Measurements from ENCODE around the gene RASIP1. TPM values are rescaled to one million over a fixed set of nuclear protein-coding genes. Genes with fewer than 3 reads are reported as not detected.

The RASIP1 gene
- total RNA-seq, 4 donors from 2014 or later: 3.0 to 11.1 (median 7.0) TPM

GRCh38 chr19:48756212-48756611, 15.8 kb upstream of the RASIP1 start:
- no peak overlapping the region for H3K4me3 ChIP-seq
- no peaks in the 10 kb centered on the region for H3K36me3 ChIP-seq
- intact Hi-C loops (cut with DNase I; ENCODE audit: low total_unique reads) (no loop called here), in situ Hi-C loops (cut with MboI; ENCODE audit: low pct_ligation_motif_present in 1 of 4, low pct_unique_long_range_greater_than_20kb in 1 of 4, low sequenced_read_pairs in 3 of 4) (no loop called here)
- H3K27ac ChIP-seq: no peak overlapping the region
- H3K9me3 ChIP-seq: no peaks in the 10 kb centered on the region
- no peak for DNase-seq
- TF ChIP-seq CTCF (IDR thresholded peaks at IDR 0.05): no peak
- no peak for TF ChIP-seq POLR2AphosphoS5 (IDR thresholded peaks at IDR 0.05)
- TF ChIP-seq EP300 (IDR thresholded peaks at IDR 0.05; ENCODE audit: low read depth): no peak
- TF ChIP-seq POLR2A (IDR thresholded peaks at IDR 0.05): no peak
- H3K27me3 ChIP-seq: peaks cover 66% of the 10 kb centered on the region
- peaks cover 12 to 15% (median 13%) of the 10 kb centered on the region in 4 donors for H3K4me1 ChIP-seq
- 76 to 80% methylated on average over 1 to 11 of the region's 11 CpGs for WGBS, 2 donors (ENCODE audit: low coverage in 1 of 2)

- DNase-seq: no peak
- TF ChIP-seq POLR2AphosphoS5 (IDR thresholded peaks at IDR 0.05) (no peak), CTCF (IDR thresholded peaks at IDR 0.05) (no peak), EP300 (IDR thresholded peaks at IDR 0.05; ENCODE audit: low read depth) (no peak), POLR2A (IDR thresholded peaks at IDR 0.05) (no peak)
- Histone ChIP-seq H3K4me3 (no peak overlapping the region), H3K4me1 (peaks cover 12 to 15% (median 13%) of the 10 kb centered on the region in 4 donors), H3K36me3 (no peaks in the 10 kb centered on the region), H3K9me3 (no peaks in the 10 kb centered on the region), H3K27ac (no peak overlapping the region), H3K27me3 (peaks cover 68% of the 10 kb centered on the region)
- 70% methylated on average over 5 of the region's 5 CpGs; no CpG with 5 or more reads in 1 of the 2 donors for WGBS, 2 donors (ENCODE audit: low coverage in 1 of 2)
- intact Hi-C loops (cut with DNase I; ENCODE audit: low total_unique reads): no loop called here
- in situ Hi-C loops (cut with MboI; ENCODE audit: low pct_ligation_motif_present in 1 of 4, low pct_unique_long_range_greater_than_20kb in 1 of 4, low sequenced_read_pairs in 3 of 4): no loop called here
These were observed 15.4 kb upstream of the RASIP1 start for GRCh38 chr19:48755787-48756186.

- H3K9me3 ChIP-seq: no peaks in the 10 kb centered on the region
- 90% methylated on average over 4 of the region's 4 CpGs; no CpG with 5 or more reads in 1 of the 2 donors for WGBS, 2 donors (ENCODE audit: low coverage in 1 of 2)
- H3K27ac ChIP-seq: no peak within 1 kb of the TSS
- H3K27me3 ChIP-seq: peaks cover 68% of the 10 kb centered on the region
- TF ChIP-seq POLR2AphosphoS5 (IDR thresholded peaks at IDR 0.05): no peak
- no peak for TF ChIP-seq POLR2A (IDR thresholded peaks at IDR 0.05)
- peaks cover 12 to 15% (median 13%) of the 10 kb centered on the region in 4 donors for H3K4me1 ChIP-seq
- DNase-seq: no peak
- no peaks in the 10 kb centered on the region for H3K36me3 ChIP-seq
- intact Hi-C loops (cut with DNase I; ENCODE audit: low total_unique reads) (no loop called here), in situ Hi-C loops (cut with MboI; ENCODE audit: low pct_ligation_motif_present in 1 of 4, low pct_unique_long_range_greater_than_20kb in 1 of 4, low sequenced_read_pairs in 3 of 4) (no loop called here)
- H3K4me3 ChIP-seq: no peak within 1 kb of the TSS
These were observed 14.8 kb upstream of the RASIP1 start, which contains the start of gene FGF21 for GRCh38 chr19:48755084-48755641. Gene FGF21, plus strand, starts transcription at chr19:48755524. Its CDS starts 713 bp downstream, at chr19:48756237.

- 2% methylated on average over 51 of the region's 73 CpGs; no CpG with 5 or more reads in 1 of the 2 donors for WGBS, 2 donors (ENCODE audit: low coverage in 1 of 2)
- peak; percentile 76 for DNase-seq
- Histone ChIP-seq H3K27ac (peak within 1 kb of the TSS; percentile 4 to 50 (median 24)), H3K27me3 (peaks cover 67% of the 10 kb centered on the region), H3K4me1 (peaks cover 12 to 15% (median 13%) of the 10 kb centered on the region in 4 donors), H3K9me3 (no peaks in the 10 kb centered on the region), H3K4me3 (peak within 1 kb of the TSS in 3 of 4 donors; percentile 7 to 42 (median 22)), H3K36me3 (no peaks in the 10 kb centered on the region)
- intact Hi-C loops (cut with DNase I; ENCODE audit: low total_unique reads): no loop called here
- TF ChIP-seq EP300 (IDR thresholded peaks at IDR 0.05; ENCODE audit: low read depth) (no peak), POLR2AphosphoS5 (IDR thresholded peaks at IDR 0.05) (peak in 2 of 3 donors; percentile 25 to 28), CTCF (IDR thresholded peaks at IDR 0.05) (peak in 1 of 5 experiments; percentile 31)
- in situ Hi-C loops (cut with MboI; ENCODE audit: low pct_ligation_motif_present in 1 of 4, low pct_unique_long_range_greater_than_20kb in 1 of 4, low sequenced_read_pairs in 3 of 4): no loop called here
These were observed 12.3 kb upstream of the RASIP1 start, which contains the start of gene FUT1 for GRCh38 chr19:48752496-48753365. Gene FUT1, minus strand, starts transcription at chr19:48752641. Its CDS starts 1,360 bp downstream, at chr19:48751281.

Data from transverse colon (tissue), 4 donors.